ENCODE measurements around the gene TRABD2B.

DNA sequence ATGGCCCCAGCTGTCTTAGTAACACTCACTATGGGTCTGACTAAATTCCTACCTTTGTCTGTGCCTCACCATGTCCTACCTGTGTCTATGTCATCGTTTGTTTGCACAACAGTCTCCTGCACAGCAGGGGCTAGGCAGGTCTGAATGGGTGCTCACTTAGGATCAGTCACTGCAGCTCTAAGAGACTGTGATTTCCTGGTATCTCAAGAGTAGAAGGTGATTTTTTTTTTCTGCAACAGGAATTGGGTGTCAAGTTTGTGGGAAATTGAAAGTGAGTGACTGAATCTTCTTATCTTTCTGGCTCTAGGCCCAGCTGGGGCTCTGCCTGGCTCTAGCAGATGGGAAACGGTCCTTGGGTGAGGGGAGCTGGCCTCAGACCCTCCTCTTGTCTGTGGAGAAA lies 46.4 kb upstream of the TRABD2B start:
- TF ChIP-seq, protein P1, sequence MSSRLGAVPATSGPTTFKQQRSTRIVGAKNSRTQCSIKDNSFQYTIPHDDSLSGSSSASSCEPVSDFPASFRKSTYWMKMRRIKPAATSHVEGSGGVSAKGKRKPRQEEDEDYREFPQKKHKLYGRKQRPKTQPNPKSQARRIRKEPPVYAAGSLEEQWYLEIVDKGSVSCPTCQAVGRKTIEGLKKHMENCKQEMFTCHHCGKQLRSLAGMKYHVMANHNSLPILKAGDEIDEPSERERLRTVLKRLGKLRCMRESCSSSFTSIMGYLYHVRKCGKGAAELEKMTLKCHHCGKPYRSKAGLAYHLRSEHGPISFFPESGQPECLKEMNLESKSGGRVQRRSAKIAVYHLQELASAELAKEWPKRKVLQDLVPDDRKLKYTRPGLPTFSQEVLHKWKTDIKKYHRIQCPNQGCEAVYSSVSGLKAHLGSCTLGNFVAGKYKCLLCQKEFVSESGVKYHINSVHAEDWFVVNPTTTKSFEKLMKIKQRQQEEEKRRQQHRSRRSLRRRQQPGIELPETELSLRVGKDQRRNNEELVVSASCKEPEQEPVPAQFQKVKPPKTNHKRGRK (CRISPR knock-in tag; IDR thresholded peaks at IDR 0.05; ENCODE audit: borderline replicate concordance): no peak
- TF ChIP-seq KAT7 (CRISPR knock-in tag; IDR thresholded peaks at IDR 0.05; ENCODE audit: borderline replicate concordance) (no peak), TP53 (CRISPR knock-in tag; IDR thresholded peaks at IDR 0.05) (no peak), SP1 (CRISPR knock-in tag; conservative IDR thresholded peaks at IDR 0.05) (no peak), ZNF232 (CRISPR knock-in tag; IDR thresholded peaks at IDR 0.05) (no peak), JUN (CRISPR knock-in tag; IDR thresholded peaks at IDR 0.05) (no peak)
- TF ChIP-seq, protein P2, sequence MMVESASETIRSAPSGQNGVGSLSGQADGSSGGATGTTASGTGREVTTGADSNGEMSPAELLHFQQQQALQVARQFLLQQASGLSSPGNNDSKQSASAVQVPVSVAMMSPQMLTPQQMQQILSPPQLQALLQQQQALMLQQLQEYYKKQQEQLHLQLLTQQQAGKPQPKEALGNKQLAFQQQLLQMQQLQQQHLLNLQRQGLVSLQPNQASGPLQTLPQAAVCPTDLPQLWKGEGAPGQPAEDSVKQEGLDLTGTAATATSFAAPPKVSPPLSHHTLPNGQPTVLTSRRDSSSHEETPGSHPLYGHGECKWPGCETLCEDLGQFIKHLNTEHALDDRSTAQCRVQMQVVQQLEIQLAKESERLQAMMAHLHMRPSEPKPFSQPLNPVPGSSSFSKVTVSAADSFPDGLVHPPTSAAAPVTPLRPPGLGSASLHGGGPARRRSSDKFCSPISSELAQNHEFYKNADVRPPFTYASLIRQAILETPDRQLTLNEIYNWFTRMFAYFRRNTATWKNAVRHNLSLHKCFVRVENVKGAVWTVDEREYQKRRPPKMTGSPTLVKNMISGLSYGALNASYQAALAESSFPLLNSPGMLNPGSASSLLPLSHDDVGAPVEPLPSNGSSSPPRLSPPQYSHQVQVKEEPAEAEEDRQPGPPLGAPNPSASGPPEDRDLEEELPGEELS (CRISPR knock-in tag; IDR thresholded peaks at IDR 0.05): no peak
- TF ChIP-seq, protein P3, sequence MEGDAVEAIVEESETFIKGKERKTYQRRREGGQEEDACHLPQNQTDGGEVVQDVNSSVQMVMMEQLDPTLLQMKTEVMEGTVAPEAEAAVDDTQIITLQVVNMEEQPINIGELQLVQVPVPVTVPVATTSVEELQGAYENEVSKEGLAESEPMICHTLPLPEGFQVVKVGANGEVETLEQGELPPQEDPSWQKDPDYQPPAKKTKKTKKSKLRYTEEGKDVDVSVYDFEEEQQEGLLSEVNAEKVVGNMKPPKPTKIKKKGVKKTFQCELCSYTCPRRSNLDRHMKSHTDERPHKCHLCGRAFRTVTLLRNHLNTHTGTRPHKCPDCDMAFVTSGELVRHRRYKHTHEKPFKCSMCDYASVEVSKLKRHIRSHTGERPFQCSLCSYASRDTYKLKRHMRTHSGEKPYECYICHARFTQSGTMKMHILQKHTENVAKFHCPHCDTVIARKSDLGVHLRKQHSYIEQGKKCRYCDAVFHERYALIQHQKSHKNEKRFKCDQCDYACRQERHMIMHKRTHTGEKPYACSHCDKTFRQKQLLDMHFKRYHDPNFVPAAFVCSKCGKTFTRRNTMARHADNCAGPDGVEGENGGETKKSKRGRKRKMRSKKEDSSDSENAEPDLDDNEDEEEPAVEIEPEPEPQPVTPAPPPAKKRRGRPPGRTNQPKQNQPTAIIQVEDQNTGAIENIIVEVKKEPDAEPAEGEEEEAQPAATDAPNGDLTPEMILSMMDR (IDR thresholded peaks at IDR 0.05): no peak

Data from WTC11 (cell line).